Measurements from ENCODE around the gene PRDM5. TPM values are rescaled to one million over a fixed set of nuclear protein-coding genes. Genes with fewer than 3 reads are reported as not detected.
"Not testable (repeated sequence)": the region's sequence is repeated elsewhere in the genome, so short reads cannot be mapped to it uniquely, and the experiment has no call there.

Gene PRDM5
- total and polyA plus RNA-seq, 2 experiments from 2014 or later, result 8.7 to 12.6 TPM

- Histone ChIP-seq H3K9ac (no peak overlapping the region), H3F3A (ENCODE audit: insufficient read depth) (no peaks in the 10 kb centered on the region), H3K27ac (no peak overlapping the region), H4K20me1 (ENCODE audit: insufficient read depth) (no peaks in the 10 kb centered on the region), H3K4me1 (ENCODE audit: insufficient read depth) (no peaks in the 10 kb centered on the region), H2AFZ (no peak overlapping the region), H3K4me3 (no peak overlapping the region), H3K9me3 (ENCODE audit: low read depth) (no peaks in the 10 kb centered on the region), H3K4me2 (ENCODE audit: unreplicated experiment) (no peak overlapping the region), H3K79me2 (ENCODE audit: insufficient read depth) (no peaks in the 10 kb centered on the region), H3K36me3 (ENCODE audit: low read depth) (no peaks in the 10 kb centered on the region; the same call in 1 of the 2 replicates), H3K27me3 (replicated peaks; ENCODE audit: insufficient read depth) (no peaks in the 10 kb centered on the region), H3K9me2 (ENCODE audit: insufficient read depth) (no peaks in the 10 kb centered on the region)
- no peak for DNase-seq
- in situ Hi-C loops (cut with MboI), result no loop called here
- WGBS, 2 experiments (ENCODE audit: low coverage in 1 of 2, low lambda C conversion rate in 2 of 2, missing lambda C conversion rate in 2 of 2), result 12 to 14% methylated on average over 1 of the region's 1 CpG
- TF ChIP-seq EZH2 (IDR thresholded peaks at IDR 0.05; ENCODE audit: insufficient read depth, poor library complexity, severe bottlenecking), result no peak
- no peak for TF ChIP-seq EZH2phosphoT487 (IDR thresholded peaks at IDR 0.05; ENCODE audit: insufficient read depth, low read depth)
These were observed 168.7 kb downstream of the PRDM5 start for GRCh38 chr4:120753854-120754253.

- DNase-seq, result no peak
- in situ Hi-C loops (cut with MboI), result no loop called here
- Histone ChIP-seq H3K79me2 (ENCODE audit: insufficient read depth) (no peaks in the 10 kb centered on the region), H4K20me1 (ENCODE audit: insufficient read depth) (no peaks in the 10 kb centered on the region), H3F3A (ENCODE audit: insufficient read depth) (no peaks in the 10 kb centered on the region), H3K9me2 (ENCODE audit: insufficient read depth) (no peaks in the 10 kb centered on the region), H3K4me2 (ENCODE audit: unreplicated experiment) (no peak overlapping the region), H3K4me3 (no peak overlapping the region), H2AFZ (no peak overlapping the region), H3K27ac (no peak overlapping the region), H3K9ac (no peak overlapping the region), H3K27me3 (replicated peaks; ENCODE audit: insufficient read depth) (no peaks in the 10 kb centered on the region), H3K9me3 (ENCODE audit: low read depth) (no peaks in the 10 kb centered on the region), H3K4me1 (ENCODE audit: insufficient read depth) (no peaks in the 10 kb centered on the region), H3K36me3 (ENCODE audit: low read depth) (no peaks in the 10 kb centered on the region; the same call in 1 of the 2 replicates)
- TF ChIP-seq EZH2phosphoT487 (IDR thresholded peaks at IDR 0.05; ENCODE audit: insufficient read depth, low read depth) (no peak), EZH2 (IDR thresholded peaks at IDR 0.05; ENCODE audit: insufficient read depth, poor library complexity, severe bottlenecking) (no peak)
- 95 to 96% methylated on average over 5 of the region's 5 CpGs for WGBS, 2 experiments (ENCODE audit: low coverage in 1 of 2, low lambda C conversion rate in 2 of 2, missing lambda C conversion rate in 2 of 2)
These were observed 172.4 kb downstream of the PRDM5 start for GRCh38 chr4:120750152-120750525.

GRCh38 chr4:120749445-120750151 lies 172.9 kb downstream of the PRDM5 start:
- no peaks in the 10 kb centered on the region for H3K27me3 ChIP-seq (replicated peaks; ENCODE audit: insufficient read depth)
- DNase-seq, result no peak
- H3K79me2 ChIP-seq (ENCODE audit: insufficient read depth), result no peaks in the 10 kb centered on the region
- no peak overlapping the region for H3K9ac ChIP-seq
- no peak overlapping the region for H3K27ac ChIP-seq
- no peaks in the 10 kb centered on the region for H3K9me3 ChIP-seq (ENCODE audit: low read depth)
- no peak overlapping the region for H3K4me2 ChIP-seq (ENCODE audit: unreplicated experiment)
- no peaks in the 10 kb centered on the region for H3F3A ChIP-seq (ENCODE audit: insufficient read depth)
- TF ChIP-seq EZH2phosphoT487 (IDR thresholded peaks at IDR 0.05; ENCODE audit: insufficient read depth, low read depth), result no peak
- TF ChIP-seq EZH2 (IDR thresholded peaks at IDR 0.05; ENCODE audit: insufficient read depth, poor library complexity, severe bottlenecking), result no peak
- no peak overlapping the region for H3K4me3 ChIP-seq
- no peak overlapping the region for H2AFZ ChIP-seq
- H3K9me2 ChIP-seq (ENCODE audit: insufficient read depth), result no peaks in the 10 kb centered on the region
- no peaks in the 10 kb centered on the region; the same call in 1 of the 2 replicates for H3K36me3 ChIP-seq (ENCODE audit: low read depth)
- WGBS, 2 experiments (ENCODE audit: low coverage in 1 of 2, low lambda C conversion rate in 2 of 2, missing lambda C conversion rate in 2 of 2), result 89 to 91% methylated on average over 6 of the region's 6 CpGs
- H3K4me1 ChIP-seq (ENCODE audit: insufficient read depth), result no peaks in the 10 kb centered on the region
- H4K20me1 ChIP-seq (ENCODE audit: insufficient read depth), result no peaks in the 10 kb centered on the region
- in situ Hi-C loops (cut with MboI), result no loop called here

- in situ Hi-C loops (cut with MboI); H3K9me3 ChIP-seq (ENCODE audit: low read depth); H4K20me1 ChIP-seq (ENCODE audit: insufficient read depth); DNase-seq; H3K9ac ChIP-seq; H3F3A ChIP-seq (ENCODE audit: insufficient read depth); H3K4me1 ChIP-seq (ENCODE audit: insufficient read depth); H3K79me2 ChIP-seq (ENCODE audit: insufficient read depth); H3K36me3 ChIP-seq (ENCODE audit: low read depth); H3K27me3 ChIP-seq (replicated peaks; ENCODE audit: insufficient read depth); H3K4me3 ChIP-seq; H3K4me2 ChIP-seq (ENCODE audit: unreplicated experiment); H3K27ac ChIP-seq; H3K9me2 ChIP-seq (ENCODE audit: insufficient read depth); H2AFZ ChIP-seq: not testable (repeated sequence)
- 84 to 86% methylated on average over 9 of the region's 9 CpGs for WGBS, 2 experiments (ENCODE audit: low coverage in 1 of 2, low lambda C conversion rate in 2 of 2, missing lambda C conversion rate in 2 of 2)
These were observed 180.9 kb downstream of the PRDM5 start for GRCh38 chr4:120741636-120742035.

DNA sequence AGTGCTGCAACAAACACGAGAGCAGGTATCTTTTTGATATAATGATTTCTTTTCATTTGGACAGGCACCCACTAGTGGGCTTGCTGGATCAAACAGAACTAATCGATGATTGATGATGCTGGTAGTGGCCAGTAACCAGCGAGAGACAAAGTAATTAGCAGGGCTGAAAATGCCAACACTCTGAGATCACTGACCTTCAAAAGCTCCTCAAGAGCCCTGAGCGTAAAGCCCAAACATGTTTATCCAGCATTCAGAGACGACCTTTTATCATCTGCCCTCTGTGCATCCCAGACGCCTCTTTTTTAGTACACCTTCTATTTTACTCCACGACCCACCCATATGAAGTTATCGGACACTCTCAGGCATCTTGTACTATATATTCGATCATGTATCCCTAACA lies 186.2 kb downstream of the PRDM5 start:
- no peaks in the 10 kb centered on the region for H3K9me3 ChIP-seq (ENCODE audit: low read depth)
- in situ Hi-C loops (cut with MboI), result no loop called here
- H3K27ac ChIP-seq, result no peak overlapping the region
- no peak for TF ChIP-seq EZH2 (IDR thresholded peaks at IDR 0.05; ENCODE audit: insufficient read depth, poor library complexity, severe bottlenecking)
- no peak for TF ChIP-seq EZH2phosphoT487 (IDR thresholded peaks at IDR 0.05; ENCODE audit: insufficient read depth, low read depth)
- H3F3A ChIP-seq (ENCODE audit: insufficient read depth), result no peaks in the 10 kb centered on the region
- DNase-seq, result no peak
- H3K36me3 ChIP-seq (ENCODE audit: low read depth), result no peaks in the 10 kb centered on the region
- H3K4me1 ChIP-seq (ENCODE audit: insufficient read depth), result peaks cover 7% of the 10 kb centered on the region
- H3K9me2 ChIP-seq (ENCODE audit: insufficient read depth), result no peaks in the 10 kb centered on the region
- 94 to 96% methylated on average over 9 of the region's 9 CpGs for WGBS, 2 experiments (ENCODE audit: low coverage in 1 of 2, low lambda C conversion rate in 2 of 2, missing lambda C conversion rate in 2 of 2)
- H3K4me2 ChIP-seq (ENCODE audit: unreplicated experiment), result no peak overlapping the region
- no peak overlapping the region for H3K9ac ChIP-seq
- no peaks in the 10 kb centered on the region for H3K27me3 ChIP-seq (replicated peaks; ENCODE audit: insufficient read depth)
- no peak overlapping the region for H2AFZ ChIP-seq
- no peaks in the 10 kb centered on the region for H3K79me2 ChIP-seq (ENCODE audit: insufficient read depth)
- no peak overlapping the region for H3K4me3 ChIP-seq
- H4K20me1 ChIP-seq (ENCODE audit: insufficient read depth), result no peaks in the 10 kb centered on the region

All from GM23248 (cell line).